ENCODE results near the gene CFAP299. TPM values are rescaled to one million over a fixed set of nuclear protein-coding genes. Genes with fewer than 3 reads are reported as not detected.
"Not testable (repeated sequence)": the region's sequence is repeated elsewhere in the genome, so short reads cannot be mapped to it uniquely, and the experiment has no call there.

CFAP299 gene
- total RNA-seq, result 1.5 and 2.5 TPM in 2 replicates

DNA sequence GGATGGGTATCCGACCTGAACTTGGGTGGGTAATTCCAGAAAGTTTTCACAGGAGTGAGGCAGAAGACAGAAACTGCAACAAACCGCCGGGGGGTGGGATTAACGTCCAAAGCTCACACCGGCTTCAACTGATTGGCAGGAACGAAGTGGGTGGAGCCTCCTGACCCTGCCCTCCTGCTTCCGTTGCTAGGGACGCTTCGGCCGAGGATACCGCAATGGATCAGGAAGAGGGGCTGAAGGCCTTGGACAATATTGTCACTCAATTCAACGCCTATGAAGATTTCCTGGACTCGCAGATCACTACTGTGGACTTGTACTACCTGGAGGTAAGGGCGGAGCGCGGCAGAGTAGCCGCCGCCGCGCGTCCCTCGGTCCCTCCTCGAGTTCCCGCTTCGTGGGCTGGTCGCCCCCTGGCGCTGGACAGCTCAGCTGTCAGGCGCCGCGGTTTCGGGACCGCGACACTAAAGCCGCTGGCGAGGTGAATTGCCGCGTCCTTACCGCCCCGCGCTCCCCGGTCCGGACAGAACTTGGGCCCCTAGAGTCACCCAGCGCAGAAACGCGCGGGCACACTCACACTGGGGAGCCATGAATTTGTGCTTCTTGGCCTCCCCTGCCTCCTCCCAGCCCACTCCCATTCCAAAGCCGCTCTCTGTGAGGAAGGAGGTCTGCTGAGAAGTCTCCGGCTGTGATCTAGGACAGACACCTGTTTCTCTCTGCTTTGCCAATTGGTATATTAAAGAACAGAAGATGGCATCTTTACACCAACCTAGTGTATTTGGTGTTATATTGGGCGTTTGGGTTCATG, at the start of gene CFAP299:
CFAP299 (plus strand) TSS at position 177 of the 805 bp plus-strand sequence.
- H3K27me3 ChIP-seq (ENCODE audit: insufficient read depth, low read length), result no peaks in the 10 kb centered on the region
- H3K27ac ChIP-seq (ENCODE audit: low read depth, low read length), result peak within 1 kb of the TSS; percentile 16
- TF ChIP-seq, protein P1, sequence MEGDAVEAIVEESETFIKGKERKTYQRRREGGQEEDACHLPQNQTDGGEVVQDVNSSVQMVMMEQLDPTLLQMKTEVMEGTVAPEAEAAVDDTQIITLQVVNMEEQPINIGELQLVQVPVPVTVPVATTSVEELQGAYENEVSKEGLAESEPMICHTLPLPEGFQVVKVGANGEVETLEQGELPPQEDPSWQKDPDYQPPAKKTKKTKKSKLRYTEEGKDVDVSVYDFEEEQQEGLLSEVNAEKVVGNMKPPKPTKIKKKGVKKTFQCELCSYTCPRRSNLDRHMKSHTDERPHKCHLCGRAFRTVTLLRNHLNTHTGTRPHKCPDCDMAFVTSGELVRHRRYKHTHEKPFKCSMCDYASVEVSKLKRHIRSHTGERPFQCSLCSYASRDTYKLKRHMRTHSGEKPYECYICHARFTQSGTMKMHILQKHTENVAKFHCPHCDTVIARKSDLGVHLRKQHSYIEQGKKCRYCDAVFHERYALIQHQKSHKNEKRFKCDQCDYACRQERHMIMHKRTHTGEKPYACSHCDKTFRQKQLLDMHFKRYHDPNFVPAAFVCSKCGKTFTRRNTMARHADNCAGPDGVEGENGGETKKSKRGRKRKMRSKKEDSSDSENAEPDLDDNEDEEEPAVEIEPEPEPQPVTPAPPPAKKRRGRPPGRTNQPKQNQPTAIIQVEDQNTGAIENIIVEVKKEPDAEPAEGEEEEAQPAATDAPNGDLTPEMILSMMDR (IDR thresholded peaks at IDR 0.05; ENCODE audit: extremely low read depth, low read depth, low read length), result peak; percentile 44
- peaks cover 4% of the 10 kb centered on the region for H3K36me3 ChIP-seq (ENCODE audit: insufficient read depth, low read length)
- H2AFZ ChIP-seq (ENCODE audit: low read length), result peak within 1 kb of the TSS; percentile 85
- peak within 1 kb of the TSS; percentile 89 for H3K4me3 ChIP-seq (ENCODE audit: insufficient read depth, low read length)
- DNase-seq (ENCODE audit: insufficient read length, low spot score, missing footprints), result peak; percentile 94
- peak within 1 kb of the TSS; percentile 94 for H3K4me2 ChIP-seq (ENCODE audit: insufficient read depth, low read length)
- H3K4me1 ChIP-seq (ENCODE audit: insufficient read depth, low read length), result peaks cover 13% of the 10 kb centered on the region
- H3K79me2 ChIP-seq (ENCODE audit: insufficient read depth, low read length), result peaks cover 3% of the 10 kb centered on the region
- no peaks in the 10 kb centered on the region for H4K20me1 ChIP-seq (ENCODE audit: insufficient read depth, low read length)
- H3K9me3 ChIP-seq (ENCODE audit: low read depth, low read length), result no peaks in the 10 kb centered on the region

DNA sequence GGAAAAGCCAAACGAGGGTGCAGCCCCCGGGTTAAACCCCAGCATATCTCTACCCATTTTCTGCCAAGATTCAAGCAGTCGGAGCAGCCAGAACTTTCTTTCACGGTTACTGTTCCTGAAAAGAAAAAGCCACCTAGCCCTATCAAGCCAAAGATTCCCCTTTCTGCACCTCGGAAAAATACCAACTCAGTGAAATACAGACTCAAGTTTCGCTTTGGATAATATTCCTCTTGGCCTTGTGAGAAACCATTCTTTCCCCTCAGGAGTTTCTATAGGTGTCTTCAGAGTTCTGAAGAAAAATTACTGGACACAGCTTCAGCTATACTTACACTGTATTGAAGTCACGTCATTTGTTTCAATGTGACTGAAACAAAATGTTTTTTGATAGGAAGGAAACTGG, 49.1 kb upstream of the CFAP299 start:
- peaks cover 11% of the 10 kb centered on the region for H4K20me1 ChIP-seq (ENCODE audit: insufficient read depth, low read length)
- peaks cover 79% of the 10 kb centered on the region for H3K79me2 ChIP-seq (ENCODE audit: insufficient read depth, low read length)
- peaks cover 54% of the 10 kb centered on the region for H3K36me3 ChIP-seq (ENCODE audit: insufficient read depth, low read length)
- peak overlapping the region; percentile 58 for H3K27ac ChIP-seq (ENCODE audit: low read depth, low read length)
- peak overlapping the region; percentile 56 for H3K4me2 ChIP-seq (ENCODE audit: insufficient read depth, low read length)
- TF ChIP-seq, protein P1 (IDR thresholded peaks at IDR 0.05; ENCODE audit: extremely low read depth, low read depth, low read length), result no peak
- DNase-seq (ENCODE audit: insufficient read length, low spot score, missing footprints), result no peak
- peak overlapping the region; percentile 24 for H3K4me3 ChIP-seq (ENCODE audit: insufficient read depth, low read length)
- H3K4me1 ChIP-seq (ENCODE audit: insufficient read depth, low read length), result peaks cover 18% of the 10 kb centered on the region
- H3K27me3 ChIP-seq (ENCODE audit: insufficient read depth, low read length), result no peaks in the 10 kb centered on the region
- no peaks in the 10 kb centered on the region for H3K9me3 ChIP-seq (ENCODE audit: low read depth, low read length)
- H2AFZ ChIP-seq (ENCODE audit: low read length), result no peak overlapping the region

GRCh38 chr4:80290665-80291064, 44.9 kb upstream of the CFAP299 start:
- not testable (repeated sequence) for H3K4me2 ChIP-seq (ENCODE audit: insufficient read depth, low read length); H4K20me1 ChIP-seq (ENCODE audit: insufficient read depth, low read length); H2AFZ ChIP-seq (ENCODE audit: low read length); H3K9me3 ChIP-seq (ENCODE audit: low read depth, low read length); H3K4me3 ChIP-seq (ENCODE audit: insufficient read depth, low read length); H3K27ac ChIP-seq (ENCODE audit: low read depth, low read length); H3K27me3 ChIP-seq (ENCODE audit: insufficient read depth, low read length); DNase-seq (ENCODE audit: insufficient read length, low spot score, missing footprints)
- peaks cover 33% of the 10 kb centered on the region for H3K4me1 ChIP-seq (ENCODE audit: insufficient read depth, low read length)
- H3K36me3 ChIP-seq (ENCODE audit: insufficient read depth, low read length), result peaks cover 50% of the 10 kb centered on the region
- peaks cover 36% of the 10 kb centered on the region for H3K79me2 ChIP-seq (ENCODE audit: insufficient read depth, low read length)

- H3K27me3 ChIP-seq (ENCODE audit: insufficient read depth, low read length), result no peaks in the 10 kb centered on the region
- no peaks in the 10 kb centered on the region for H3K9me3 ChIP-seq (ENCODE audit: low read depth, low read length)
- TF ChIP-seq, protein P1 (IDR thresholded peaks at IDR 0.05; ENCODE audit: extremely low read depth, low read depth, low read length), result no peak
- H3K79me2 ChIP-seq (ENCODE audit: insufficient read depth, low read length), result peaks cover 8% of the 10 kb centered on the region
- H3K36me3 ChIP-seq (ENCODE audit: insufficient read depth, low read length), result peaks cover 24% of the 10 kb centered on the region
- H3K27ac ChIP-seq (ENCODE audit: low read depth, low read length), result peak overlapping the region; percentile 29
- H4K20me1 ChIP-seq (ENCODE audit: insufficient read depth, low read length), result no peaks in the 10 kb centered on the region
- H3K4me3 ChIP-seq (ENCODE audit: insufficient read depth, low read length), result no peak overlapping the region
- H3K4me1 ChIP-seq (ENCODE audit: insufficient read depth, low read length), result peaks cover 34% of the 10 kb centered on the region
- H2AFZ ChIP-seq (ENCODE audit: low read length), result no peak overlapping the region
- peak overlapping the region; percentile 5 for H3K4me2 ChIP-seq (ENCODE audit: insufficient read depth, low read length)
- DNase-seq (ENCODE audit: insufficient read length, low spot score, missing footprints), result no peak
Measured at GRCh38 chr4:80294206-80294605, 41.3 kb upstream of the CFAP299 start.
